ENCODE measurements around the gene DIS3L2.
"Not testable (repeated sequence)": the region's sequence is repeated elsewhere in the genome, so short reads cannot be mapped to it uniquely, and the experiment has no call there.

Gene DIS3L2

DNA sequence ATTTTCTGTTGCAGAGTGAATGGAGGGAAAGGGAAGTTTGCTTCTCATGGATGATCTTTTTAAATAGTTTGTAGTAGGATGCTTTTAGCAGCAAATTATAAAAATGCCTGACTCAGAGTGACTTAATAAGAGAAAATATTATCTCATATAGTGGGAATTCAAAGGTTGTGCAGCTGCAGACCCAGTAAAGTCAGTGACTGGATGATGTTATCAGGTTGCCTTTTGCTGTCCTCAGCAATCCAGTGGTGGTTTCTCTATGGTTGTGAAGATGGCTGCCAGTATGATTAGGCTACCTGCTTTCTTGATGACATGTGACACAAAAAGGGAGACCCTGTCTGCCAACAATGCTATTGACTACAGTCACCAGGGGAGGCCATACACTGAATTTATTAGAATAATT lies 184.8 kb downstream of the DIS3L2 start:
- TF ChIP-seq, protein P1, sequence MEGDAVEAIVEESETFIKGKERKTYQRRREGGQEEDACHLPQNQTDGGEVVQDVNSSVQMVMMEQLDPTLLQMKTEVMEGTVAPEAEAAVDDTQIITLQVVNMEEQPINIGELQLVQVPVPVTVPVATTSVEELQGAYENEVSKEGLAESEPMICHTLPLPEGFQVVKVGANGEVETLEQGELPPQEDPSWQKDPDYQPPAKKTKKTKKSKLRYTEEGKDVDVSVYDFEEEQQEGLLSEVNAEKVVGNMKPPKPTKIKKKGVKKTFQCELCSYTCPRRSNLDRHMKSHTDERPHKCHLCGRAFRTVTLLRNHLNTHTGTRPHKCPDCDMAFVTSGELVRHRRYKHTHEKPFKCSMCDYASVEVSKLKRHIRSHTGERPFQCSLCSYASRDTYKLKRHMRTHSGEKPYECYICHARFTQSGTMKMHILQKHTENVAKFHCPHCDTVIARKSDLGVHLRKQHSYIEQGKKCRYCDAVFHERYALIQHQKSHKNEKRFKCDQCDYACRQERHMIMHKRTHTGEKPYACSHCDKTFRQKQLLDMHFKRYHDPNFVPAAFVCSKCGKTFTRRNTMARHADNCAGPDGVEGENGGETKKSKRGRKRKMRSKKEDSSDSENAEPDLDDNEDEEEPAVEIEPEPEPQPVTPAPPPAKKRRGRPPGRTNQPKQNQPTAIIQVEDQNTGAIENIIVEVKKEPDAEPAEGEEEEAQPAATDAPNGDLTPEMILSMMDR (IDR thresholded peaks at IDR 0.05): no peak
- no peak for TF ChIP-seq ZFX (IDR thresholded peaks at IDR 0.05; ENCODE audit: borderline replicate concordance)
- H3K27ac ChIP-seq: no peak overlapping the region

DNA sequence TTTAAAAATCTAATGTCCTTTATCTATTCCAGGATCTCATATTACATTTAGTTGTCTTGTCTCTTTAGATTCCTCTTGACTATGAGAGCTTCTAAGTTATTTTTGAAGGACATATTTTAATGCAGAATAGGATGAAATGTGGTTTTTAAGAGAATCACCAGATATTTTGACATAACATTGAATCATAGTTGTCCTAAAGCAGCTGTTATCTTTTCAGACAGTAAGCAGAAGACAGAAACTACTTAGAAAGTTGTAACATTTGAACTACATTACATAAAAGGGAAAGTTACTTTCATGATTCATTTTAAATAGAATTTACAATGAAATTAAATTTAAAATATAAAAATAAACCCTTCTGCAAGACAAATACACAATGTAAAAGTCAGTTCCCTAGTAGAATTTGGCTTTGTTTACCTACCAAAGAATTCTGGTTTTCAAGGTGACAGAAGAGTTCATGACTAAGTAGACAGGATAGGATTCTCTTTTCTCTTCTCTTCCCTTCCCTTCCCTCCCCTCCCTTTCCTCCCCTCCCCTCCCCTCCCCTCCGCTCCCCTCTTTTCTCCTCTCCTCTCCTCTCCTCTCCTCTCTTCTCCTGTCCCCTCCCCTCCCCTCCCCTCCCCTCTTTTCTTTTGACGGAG lies 186.0 kb downstream of the DIS3L2 start:
- no peak overlapping the region for H3K27ac ChIP-seq
- TF ChIP-seq ZFX (IDR thresholded peaks at IDR 0.05; ENCODE audit: borderline replicate concordance): no peak
- TF ChIP-seq, protein P1 (IDR thresholded peaks at IDR 0.05): no peak

DNA sequence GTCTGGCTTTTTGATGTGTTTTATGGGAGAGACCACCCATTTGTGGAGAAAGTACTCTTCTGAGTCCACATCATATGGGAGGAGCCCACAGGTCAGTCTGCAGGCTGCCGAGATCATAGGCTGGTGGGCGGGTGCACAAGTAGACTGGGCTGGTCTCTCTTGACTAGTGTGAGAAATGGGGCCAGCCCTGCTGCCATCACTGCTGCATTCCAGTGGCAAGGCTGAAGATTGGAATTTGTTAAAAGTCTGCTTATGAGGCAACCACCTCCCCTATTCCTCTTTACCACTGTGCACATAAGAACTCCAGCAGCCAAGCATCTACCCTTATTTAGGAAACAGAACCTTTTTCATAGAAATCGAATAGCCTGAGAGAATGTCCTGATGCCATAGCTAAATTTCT lies 200.7 kb downstream of the DIS3L2 start:
- no peak for TF ChIP-seq ZFX (IDR thresholded peaks at IDR 0.05; ENCODE audit: borderline replicate concordance)
- H3K27ac ChIP-seq: no peak overlapping the region

DNA sequence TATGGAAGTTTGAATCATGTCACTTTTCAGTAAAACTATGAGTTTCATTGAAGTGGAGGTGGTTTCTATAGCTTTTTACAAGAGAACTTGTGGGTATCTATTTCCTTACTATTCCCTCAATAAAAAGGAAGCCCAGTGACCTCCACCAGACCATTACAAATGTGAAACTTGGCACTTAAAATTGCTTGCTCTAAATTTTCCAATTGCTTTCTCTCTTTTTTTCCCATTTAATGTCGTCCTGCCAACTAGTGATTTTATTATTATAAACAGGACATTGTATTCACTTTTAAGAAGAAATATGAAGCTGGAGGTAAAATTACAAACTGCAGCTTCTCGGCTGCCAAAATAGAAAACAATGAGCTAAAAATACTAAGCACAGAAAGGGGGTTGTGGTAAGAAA lies 208.9 kb downstream of the DIS3L2 start:
- H3K27ac ChIP-seq: no peak overlapping the region
- no peak for TF ChIP-seq ZFX (IDR thresholded peaks at IDR 0.05; ENCODE audit: borderline replicate concordance)
- TF ChIP-seq, protein P1 (IDR thresholded peaks at IDR 0.05): no peak

DNA sequence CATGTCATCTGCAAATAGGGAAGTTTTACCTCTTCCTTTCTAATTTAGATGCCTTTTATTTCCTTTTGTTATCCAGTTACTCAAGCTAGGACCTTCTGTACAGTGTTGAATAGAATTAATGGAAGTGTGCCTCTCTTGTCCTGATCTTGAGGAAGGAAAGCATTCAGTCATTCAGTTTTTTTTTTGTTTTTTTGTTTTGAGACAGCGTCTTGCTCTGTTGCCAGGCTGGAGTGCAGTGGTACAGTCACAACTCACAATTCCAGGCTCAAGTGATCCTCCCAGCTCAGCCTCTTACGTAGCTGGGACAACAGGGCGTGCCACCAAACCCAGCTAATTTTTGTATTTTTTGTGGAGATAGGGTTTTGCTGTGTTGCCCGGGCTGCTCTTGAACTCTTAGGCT lies 213.1 kb downstream of the DIS3L2 start:
- H3K27ac ChIP-seq: no peak overlapping the region
- no peak for TF ChIP-seq ZFX (IDR thresholded peaks at IDR 0.05; ENCODE audit: borderline replicate concordance)
- TF ChIP-seq, protein P1 (IDR thresholded peaks at IDR 0.05): no peak

DNA sequence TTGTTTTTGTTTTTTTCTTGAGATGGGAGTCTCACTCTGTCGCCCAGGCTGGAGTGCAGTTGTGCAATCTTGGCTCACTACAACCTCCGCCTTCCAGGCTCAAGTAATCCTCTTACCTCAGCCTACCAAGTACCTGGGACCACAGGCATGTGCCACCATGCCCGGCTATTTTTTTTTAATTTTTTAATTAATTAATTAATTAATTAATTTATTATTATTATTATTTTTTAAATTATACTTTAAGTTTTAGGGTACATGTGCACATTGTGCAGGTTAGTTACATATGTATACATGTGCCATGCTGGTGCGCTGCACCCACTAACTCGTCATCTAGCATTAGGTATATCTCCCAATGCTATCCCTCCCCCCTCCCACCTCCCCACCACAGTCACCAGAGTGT lies 215.1 kb downstream of the DIS3L2 start:
- H3K27ac ChIP-seq: not testable (repeated sequence)

DNA sequence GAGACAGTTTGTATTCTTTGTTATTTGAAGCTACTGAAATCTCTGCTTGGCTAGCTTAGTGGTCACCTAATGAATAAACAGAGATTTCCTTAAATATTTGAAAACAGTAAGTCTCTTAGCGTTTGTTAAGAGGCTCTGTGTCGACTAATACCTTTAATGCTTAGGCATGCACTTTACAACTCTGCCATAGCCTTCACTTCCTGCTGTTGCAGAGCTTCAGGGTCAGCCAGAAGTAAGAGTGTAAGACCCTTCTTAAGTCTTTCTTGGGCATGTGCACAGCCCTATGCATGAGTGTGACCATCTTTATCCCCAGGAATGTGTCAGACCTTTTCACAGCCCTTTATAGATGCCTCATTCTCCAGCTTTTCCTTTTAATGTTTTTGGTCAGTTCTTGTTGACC lies 221.8 kb downstream of the DIS3L2 start:
- no peak overlapping the region for H3K27ac ChIP-seq
- TF ChIP-seq, protein P1 (IDR thresholded peaks at IDR 0.05): no peak
- TF ChIP-seq ZFX (IDR thresholded peaks at IDR 0.05; ENCODE audit: borderline replicate concordance): no peak

DNA sequence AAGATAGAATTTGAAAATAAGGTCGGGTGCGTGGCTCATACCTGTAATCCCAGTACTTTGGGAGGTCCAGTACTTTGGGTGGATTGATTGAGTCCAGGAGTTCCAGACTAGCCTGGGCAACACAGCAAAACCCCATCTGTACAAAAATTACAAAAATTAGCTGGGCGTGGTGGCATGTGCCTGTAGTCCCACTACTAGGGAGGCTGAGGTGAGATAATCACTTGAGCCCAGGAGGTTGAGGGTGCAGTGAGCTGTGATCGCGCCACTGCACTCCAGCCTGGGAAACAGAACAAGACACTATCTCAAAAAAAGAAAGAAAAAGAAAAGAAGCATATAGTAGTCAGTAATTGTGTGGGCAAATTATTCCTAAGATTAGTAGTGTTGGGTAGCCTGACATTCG lies 222.8 kb downstream of the DIS3L2 start:
- H3K27ac ChIP-seq: no peak overlapping the region
- TF ChIP-seq, protein P1 (IDR thresholded peaks at IDR 0.05): no peak
- TF ChIP-seq ZFX (IDR thresholded peaks at IDR 0.05; ENCODE audit: borderline replicate concordance): no peak
